Fibroblast of peridontal ligament (primary cell): ENCODE results near the gene OPA1.

Experiments
- DNase-seq: peaks from one replicate; pipeline ENCODE4 v3.0.0-alpha.2; 2010; ENCODE audit errors: extremely low read depth

Gene OPA1

GRCh38 chr3:193710286-193711165 is 117.5 kb downstream of the OPA1 start:
- no peak for DNase-seq

GRCh38 chr3:193711166-193711485 is 118.1 kb downstream of the OPA1 start:
- DNase-seq, result no peak

GRCh38 chr3:193711523-193711963 is 118.5 kb downstream of the OPA1 start:
- no peak for DNase-seq

- no peak for DNase-seq
These were observed 119.1 kb downstream of the OPA1 start for GRCh38 chr3:193711964-193712598.

GRCh38 chr3:193712938-193713337 is 119.9 kb downstream of the OPA1 start:
- DNase-seq, result no peak

GRCh38 chr3:193714523-193715137 is 121.6 kb downstream of the OPA1 start:
- DNase-seq, result no peak

GRCh38 chr3:193716150-193716549 is 123.1 kb downstream of the OPA1 start:
- no peak for DNase-seq

- DNase-seq, result no peak
These were observed 126.7 kb downstream of the OPA1 start for GRCh38 chr3:193719735-193720134.

- DNase-seq, result no peak
These were observed 127.2 kb downstream of the OPA1 start for GRCh38 chr3:193720169-193720568.

- DNase-seq, result no peak
These were observed 129.6 kb downstream of the OPA1 start for GRCh38 chr3:193722566-193722965.

- no peak for DNase-seq
These were observed 134.1 kb downstream of the OPA1 start for GRCh38 chr3:193727089-193727488.

GRCh38 chr3:193728429-193729087 is 135.6 kb downstream of the OPA1 start:
- DNase-seq, result no peak

- DNase-seq, result no peak
These were observed 136.1 kb downstream of the OPA1 start for GRCh38 chr3:193729088-193729465.

GRCh38 chr3:193729601-193730000 is 136.6 kb downstream of the OPA1 start:
- no peak for DNase-seq

GRCh38 chr3:193730511-193730910 is 137.5 kb downstream of the OPA1 start:
- no peak for DNase-seq

- DNase-seq, result no peak
These were observed 138.0 kb downstream of the OPA1 start for GRCh38 chr3:193730976-193731375.

GRCh38 chr3:193731656-193732055 is 138.6 kb downstream of the OPA1 start:
- no peak for DNase-seq

GRCh38 chr3:193732391-193732790 is 139.4 kb downstream of the OPA1 start:
- peak; percentile 44 for DNase-seq

GRCh38 chr3:193732827-193733226 is 139.8 kb downstream of the OPA1 start:
- no peak for DNase-seq

- no peak for DNase-seq
These were observed 141.8 kb downstream of the OPA1 start for GRCh38 chr3:193734737-193735366.

- no peak for DNase-seq
These were observed 142.8 kb downstream of the OPA1 start for GRCh38 chr3:193735850-193736249.

GRCh38 chr3:193736616-193737015 is 143.6 kb downstream of the OPA1 start:
- no peak for DNase-seq
